NCI-H2029 (cell line): ENCODE data around the gene F7.
"Not testable (repeated sequence)": the region's sequence is repeated elsewhere in the genome, so short reads cannot be mapped to it uniquely, and the experiment has no call there.

Experiments used
- DNase-seq: peaks from one replicate; lab custom pipeline; 2025; lab: John Stamatoyannopoulos, UW

F7 gene

GRCh38 chr13:113072376-113072775, 33.2 kb upstream of the F7 start:
- DNase-seq, result no peak

- no peak for DNase-seq
Measured at GRCh38 chr13:113073942-113074341, 31.6 kb upstream of the F7 start.

GRCh38 chr13:113074401-113074800, 31.2 kb upstream of the F7 start:
- no peak for DNase-seq

GRCh38 chr13:113074876-113075275, 30.7 kb upstream of the F7 start:
- DNase-seq, result no peak

- no peak for DNase-seq
Measured at GRCh38 chr13:113075711-113076110, 29.9 kb upstream of the F7 start.

GRCh38 chr13:113076681-113077401, 28.8 kb upstream of the F7 start:
- DNase-seq, result no peak

- DNase-seq, result no peak
Measured at GRCh38 chr13:113077566-113077952, 28.0 kb upstream of the F7 start.

- DNase-seq, result no peak
Measured at GRCh38 chr13:113077953-113078901, 27.4 kb upstream of the F7 start.

GRCh38 chr13:113078902-113079780, 26.4 kb upstream of the F7 start:
- no peak for DNase-seq

GRCh38 chr13:113079781-113080080, 25.9 kb upstream of the F7 start:
- not testable (repeated sequence) for DNase-seq

GRCh38 chr13:113080361-113080831, 25.2 kb upstream of the F7 start:
- no peak for DNase-seq

- DNase-seq, result no peak
Measured at GRCh38 chr13:113080901-113081521, 24.6 kb upstream of the F7 start.

GRCh38 chr13:113082198-113083021, 23.2 kb upstream of the F7 start:
- no peak for DNase-seq

GRCh38 chr13:113083022-113083373, 22.6 kb upstream of the F7 start:
- no peak for DNase-seq

GRCh38 chr13:113083402-113084061, 22.1 kb upstream of the F7 start:
- peak; percentile 87 for DNase-seq

- DNase-seq, result no peak
Measured at GRCh38 chr13:113084094-113084942, 21.3 kb upstream of the F7 start.

- DNase-seq, result no peak
Measured at GRCh38 chr13:113084943-113085540, 20.5 kb upstream of the F7 start.

GRCh38 chr13:113086031-113086750, 19.4 kb upstream of the F7 start:
- no peak for DNase-seq
